ENCODE results near the gene COL1A1. TPM values are rescaled to one million over a fixed set of nuclear protein-coding genes. Genes with fewer than 3 reads are reported as not detected.
A peak's percentile ranks its signal among the peaks of the same experiment; 100 is the strongest.

Gene COL1A1
- total and polyA plus RNA-seq, 2 experiments from 2014 or later = 6,472 to 15,283 TPM

GRCh38 chr17:50240851-50241250, 39.4 kb upstream of the COL1A1 start:
- Histone ChIP-seq H3F3A (ENCODE audit: insufficient read depth) (no peaks in the 10 kb centered on the region), H3K79me2 (ENCODE audit: insufficient read depth) (no peaks in the 10 kb centered on the region), H3K4me3 (no peak overlapping the region), H2AFZ (no peak overlapping the region), H3K4me1 (ENCODE audit: insufficient read depth) (peaks cover 6% of the 10 kb centered on the region), H4K20me1 (ENCODE audit: insufficient read depth) (no peaks in the 10 kb centered on the region), H3K27me3 (replicated peaks; ENCODE audit: insufficient read depth) (no peaks in the 10 kb centered on the region), H3K4me2 (ENCODE audit: unreplicated experiment) (no peak overlapping the region), H3K9me3 (ENCODE audit: low read depth) (no peaks in the 10 kb centered on the region), H3K27ac (no peak overlapping the region), H3K9ac (no peak overlapping the region), H3K9me2 (ENCODE audit: insufficient read depth) (no peaks in the 10 kb centered on the region), H3K36me3 (ENCODE audit: low read depth) (no peaks in the 10 kb centered on the region)
- peak; percentile 79 for DNase-seq
- TF ChIP-seq EZH2 (IDR thresholded peaks at IDR 0.05; ENCODE audit: insufficient read depth, poor library complexity, severe bottlenecking) (no peak), EZH2phosphoT487 (IDR thresholded peaks at IDR 0.05; ENCODE audit: insufficient read depth, low read depth) (no peak)
- WGBS, 2 experiments (ENCODE audit: low coverage in 1 of 2, low lambda C conversion rate in 2 of 2, missing lambda C conversion rate in 2 of 2) = 81 to 84% methylated on average over 1 of the region's 1 CpG
- in situ Hi-C loops (cut with MboI) = no loop called here

GRCh38 chr17:50239937-50240336, 38.5 kb upstream of the COL1A1 start:
- peak; percentile 54 for DNase-seq
- in situ Hi-C loops (cut with MboI) = no loop called here
- Histone ChIP-seq H4K20me1 (ENCODE audit: insufficient read depth) (no peaks in the 10 kb centered on the region), H3K36me3 (ENCODE audit: low read depth) (no peaks in the 10 kb centered on the region), H3K9me2 (ENCODE audit: insufficient read depth) (no peaks in the 10 kb centered on the region), H3K4me3 (no peak overlapping the region), H3K79me2 (ENCODE audit: insufficient read depth) (no peaks in the 10 kb centered on the region), H3K9ac (no peak overlapping the region), H3K27ac (no peak overlapping the region), H3K9me3 (ENCODE audit: low read depth) (no peaks in the 10 kb centered on the region), H3F3A (ENCODE audit: insufficient read depth) (0 out of 2 replicates have a peak, but pooled peaks cover 2% of the 10 kb centered on the region), H3K27me3 (replicated peaks; ENCODE audit: insufficient read depth) (no peaks in the 10 kb centered on the region), H3K4me1 (ENCODE audit: insufficient read depth) (peaks cover 6% of the 10 kb centered on the region), H2AFZ (no peak overlapping the region), H3K4me2 (ENCODE audit: unreplicated experiment) (peak overlapping the region; percentile 6)
- WGBS, 2 experiments (ENCODE audit: low coverage in 1 of 2, low lambda C conversion rate in 2 of 2, missing lambda C conversion rate in 2 of 2) = 14% methylated on average over 4 of the region's 4 CpGs
- TF ChIP-seq EZH2phosphoT487 (IDR thresholded peaks at IDR 0.05; ENCODE audit: insufficient read depth, low read depth) = no peak
- no peak for TF ChIP-seq EZH2 (IDR thresholded peaks at IDR 0.05; ENCODE audit: insufficient read depth, poor library complexity, severe bottlenecking)

- in situ Hi-C loops (cut with MboI) = no loop called here
- Histone ChIP-seq H4K20me1 (ENCODE audit: insufficient read depth) (no peaks in the 10 kb centered on the region), H3K36me3 (ENCODE audit: low read depth) (no peaks in the 10 kb centered on the region), H3K27ac (0 out of 2 replicates have a peak overlapping the region, but pooled peaks have one; percentile 2), H3K9me3 (ENCODE audit: low read depth) (no peaks in the 10 kb centered on the region), H3K4me3 (no peak overlapping the region), H3F3A (ENCODE audit: insufficient read depth) (0 out of 2 replicates have a peak, but pooled peaks cover 7% of the 10 kb centered on the region), H3K9me2 (ENCODE audit: insufficient read depth) (no peaks in the 10 kb centered on the region), H2AFZ (no peak overlapping the region), H3K4me1 (ENCODE audit: insufficient read depth) (peaks cover 6% of the 10 kb centered on the region), H3K27me3 (replicated peaks; ENCODE audit: insufficient read depth) (no peaks in the 10 kb centered on the region), H3K4me2 (ENCODE audit: unreplicated experiment) (no peak overlapping the region), H3K9ac (0 out of 2 replicates have a peak overlapping the region, but pooled peaks have one; percentile 6), H3K79me2 (ENCODE audit: insufficient read depth) (no peaks in the 10 kb centered on the region)
- 24 to 25% methylated on average over 9 of the region's 9 CpGs for WGBS, 2 experiments (ENCODE audit: low coverage in 1 of 2, low lambda C conversion rate in 2 of 2, missing lambda C conversion rate in 2 of 2)
- TF ChIP-seq EZH2 (IDR thresholded peaks at IDR 0.05; ENCODE audit: insufficient read depth, poor library complexity, severe bottlenecking) = no peak
- peak; percentile 76 for DNase-seq
Observed at GRCh38 chr17:50238601-50239280, 37.3 kb upstream of the COL1A1 start.

- in situ Hi-C loops (cut with MboI) = no loop called here
- 11 to 15% methylated on average over 2 of the region's 2 CpGs for WGBS, 2 experiments (ENCODE audit: low coverage in 1 of 2, low lambda C conversion rate in 2 of 2, missing lambda C conversion rate in 2 of 2)
- Histone ChIP-seq H4K20me1 (ENCODE audit: insufficient read depth) (no peaks in the 10 kb centered on the region), H3F3A (ENCODE audit: insufficient read depth) (0 out of 2 replicates have a peak, but pooled peaks cover 7% of the 10 kb centered on the region), H3K27ac (0 out of 2 replicates have a peak overlapping the region, but pooled peaks have one; percentile 2), H3K9ac (no peak overlapping the region), H3K36me3 (ENCODE audit: low read depth) (no peaks in the 10 kb centered on the region), H3K4me1 (ENCODE audit: insufficient read depth) (peaks cover 6% of the 10 kb centered on the region), H3K9me3 (ENCODE audit: low read depth) (no peaks in the 10 kb centered on the region), H3K27me3 (replicated peaks; ENCODE audit: insufficient read depth) (no peaks in the 10 kb centered on the region), H2AFZ (no peak overlapping the region), H3K4me3 (no peak overlapping the region), H3K79me2 (ENCODE audit: insufficient read depth) (no peaks in the 10 kb centered on the region), H3K4me2 (ENCODE audit: unreplicated experiment) (no peak overlapping the region), H3K9me2 (ENCODE audit: insufficient read depth) (no peaks in the 10 kb centered on the region)
- TF ChIP-seq EZH2phosphoT487 (IDR thresholded peaks at IDR 0.05; ENCODE audit: insufficient read depth, low read depth) (no peak), EZH2 (IDR thresholded peaks at IDR 0.05; ENCODE audit: insufficient read depth, poor library complexity, severe bottlenecking) (no peak)
- no peak for DNase-seq
Observed at GRCh38 chr17:50237901-50238300, 36.5 kb upstream of the COL1A1 start.
